Urothelium cell line (cell line): ENCODE data around the gene RAF1.
"Not testable (repeated sequence)": the region's sequence is repeated elsewhere in the genome, so short reads cannot be mapped to it uniquely, and the experiment has no call there.

Experiments used
- DNase-seq: peaks from one replicate; pipeline ENCODE4 v3.0.0; 2011; ENCODE audit warnings: low spot score, mixed read lengths
- FAIRE-seq: peaks from 2 replicates; lab custom pipeline; 2011; peaks lifted over from hg19 to GRCh38; lab: Jason Lieb, UNC

Gene RAF1

DNA sequence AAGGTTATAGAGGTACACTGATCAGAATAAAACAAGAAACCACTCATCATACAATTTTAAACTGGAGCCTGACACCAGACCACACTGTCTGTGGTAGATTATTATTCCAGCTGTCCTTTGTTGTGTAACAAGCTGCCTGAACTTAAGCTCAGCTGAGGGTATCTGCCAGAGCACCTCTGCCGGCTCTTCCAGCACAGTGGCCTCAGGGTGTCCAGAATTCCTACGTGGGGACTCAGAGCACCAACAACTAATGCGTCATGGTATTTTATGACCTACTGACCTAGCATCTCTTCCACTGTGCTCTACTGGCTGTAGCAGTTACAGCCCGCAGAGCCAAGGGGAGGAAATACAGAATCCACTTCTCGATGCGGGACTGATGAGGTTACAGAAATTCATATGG lies 15.6 kb upstream of the RAF1 start:
- DNase-seq (peak; percentile 21), FAIRE-seq (no peak)

DNA sequence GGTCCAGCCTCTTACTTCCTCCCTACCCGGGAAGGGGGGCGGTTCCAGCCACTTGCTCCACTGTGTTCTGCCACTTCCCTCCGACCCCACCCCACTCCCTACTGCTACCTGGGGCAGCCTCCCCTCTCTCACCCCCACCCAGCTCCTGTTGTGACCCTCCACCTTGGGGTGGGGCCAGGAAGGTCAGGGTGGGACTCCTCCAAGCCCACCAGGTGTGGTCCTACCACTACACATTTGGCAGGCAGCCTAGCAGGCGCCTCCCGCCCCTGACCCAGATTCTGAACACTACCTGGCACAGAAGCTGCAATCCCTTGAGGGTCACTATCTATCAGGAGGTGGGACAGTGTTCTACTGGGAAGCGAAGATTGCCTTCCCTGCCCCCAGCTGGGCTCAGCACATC lies 13.7 kb upstream of the RAF1 start:
- FAIRE-seq, result no peak
- no peak for DNase-seq

DNA sequence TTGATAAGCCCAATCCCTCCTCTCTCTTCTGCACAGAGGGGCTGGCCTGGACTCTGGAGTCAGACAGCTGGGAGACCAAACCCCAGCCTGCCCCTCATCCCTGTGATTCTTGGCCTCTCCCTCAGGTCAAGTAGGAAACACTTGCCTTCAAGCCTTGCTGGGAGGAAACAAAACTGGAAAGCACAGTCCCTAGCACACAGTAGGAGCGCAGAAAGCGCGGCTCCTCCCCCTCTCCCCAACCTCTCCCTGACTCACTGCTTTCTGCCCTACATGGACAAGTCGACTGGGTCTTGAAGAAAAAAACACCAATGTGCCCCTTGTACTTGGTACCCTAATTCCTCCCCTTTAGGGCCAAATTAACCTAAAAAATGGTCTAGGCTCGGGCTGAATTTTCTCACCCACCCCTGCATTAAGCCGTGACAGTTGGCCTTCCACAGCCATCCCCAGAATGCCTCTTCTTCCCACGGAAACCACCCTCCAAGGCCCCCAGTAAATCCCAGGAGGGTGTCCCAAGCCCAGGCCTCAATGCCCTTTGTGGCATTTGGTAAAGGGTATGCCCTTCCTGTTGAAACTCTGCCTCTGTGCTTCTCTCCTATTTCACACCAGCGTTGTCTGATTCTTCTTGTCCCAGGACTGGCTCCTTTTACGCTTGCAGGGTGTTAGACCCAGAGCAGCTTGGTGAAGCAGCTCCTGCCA lies 11.3 kb upstream of the RAF1 start:
- DNase-seq (no peak), FAIRE-seq (no peak)

DNA sequence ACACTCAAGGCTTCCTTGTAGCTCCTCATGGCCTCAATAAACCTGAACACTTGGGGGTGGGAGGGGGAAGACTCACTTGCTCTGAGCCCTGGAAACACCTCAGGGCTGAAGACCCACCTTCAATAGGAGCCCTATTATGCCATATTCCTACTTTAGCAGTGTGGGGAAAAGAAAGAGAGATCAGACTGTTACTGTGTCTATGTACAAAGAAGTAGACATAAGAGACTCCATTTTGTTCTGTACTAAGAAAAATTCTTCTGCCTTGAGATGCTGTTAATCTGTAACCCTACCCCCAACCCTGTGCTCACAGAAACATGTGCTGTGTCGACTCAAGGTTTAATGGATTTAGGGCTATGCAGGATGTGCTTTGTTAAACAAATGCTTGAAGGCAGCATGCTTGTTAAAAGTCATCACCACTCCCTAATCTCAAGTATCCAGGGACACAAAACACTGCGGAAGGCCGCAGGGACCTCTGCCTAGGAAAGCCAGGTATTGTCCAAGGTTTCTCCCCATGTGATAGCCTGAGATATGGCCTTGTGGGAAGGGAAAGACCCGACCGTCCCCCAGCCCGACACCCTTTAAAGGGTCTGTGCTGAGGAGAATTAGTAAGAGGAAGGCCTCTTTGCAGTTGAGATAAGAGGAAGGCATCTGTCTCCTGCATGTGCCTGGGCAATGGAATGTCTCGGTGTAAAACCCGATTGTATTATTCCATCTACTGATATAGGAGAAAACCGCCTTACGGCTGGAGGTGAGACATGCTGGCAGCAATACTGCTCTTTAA lies 10.2 kb upstream of the RAF1 start:
- FAIRE-seq, DNase-seq: not testable (repeated sequence)

GRCh38 chr3:12671120-12671450 lies 7.2 kb upstream of the RAF1 start:
- no peak for DNase-seq
- FAIRE-seq, result no peak

- FAIRE-seq, result no peak
- DNase-seq, result no peak
Measured at GRCh38 chr3:12670365-12671119, 6.6 kb upstream of the RAF1 start.

GRCh38 chr3:12663401-12663935 lies 449 bp downstream of the RAF1 start:
- DNase-seq (no peak), FAIRE-seq (no peak)

DNA sequence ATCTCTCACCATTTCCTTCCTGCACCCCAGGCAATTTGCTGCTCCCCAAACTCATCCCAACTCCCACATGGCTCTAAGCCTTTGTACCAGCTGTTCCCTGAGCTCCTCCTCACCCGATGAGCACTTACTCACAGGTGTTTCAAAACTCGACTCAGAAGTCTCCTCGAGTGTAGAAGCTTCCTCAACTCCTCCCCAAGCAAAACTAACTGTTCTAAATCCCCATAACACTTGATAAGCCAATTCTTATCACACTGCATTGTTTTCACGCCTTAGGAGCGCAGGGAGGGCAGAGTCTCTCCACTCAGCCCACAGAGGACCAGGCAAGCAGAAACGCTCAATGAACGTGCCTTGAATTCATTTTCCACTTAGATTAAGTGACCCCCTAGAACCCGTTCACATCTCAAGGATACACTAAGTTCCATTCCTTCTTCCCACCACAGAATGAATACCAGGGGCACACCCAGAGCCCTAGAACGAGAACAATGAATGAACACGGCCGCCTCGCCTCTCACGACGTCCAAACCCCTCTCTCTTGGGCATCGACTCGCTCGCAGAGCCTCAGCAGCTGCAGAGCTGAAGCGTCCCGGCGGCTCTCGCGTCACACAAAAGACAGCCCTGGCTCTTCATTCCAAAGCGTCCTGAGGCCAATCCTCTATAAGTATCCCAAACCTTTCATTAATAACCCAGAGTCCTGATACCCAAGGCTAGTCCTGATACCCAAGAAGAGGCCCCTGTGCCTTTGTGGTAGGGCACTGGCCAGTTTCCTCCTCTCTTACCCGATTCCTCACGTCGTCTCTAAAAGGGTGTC lies 1.1 kb downstream of the RAF1 start:
- FAIRE-seq, result no peak
- DNase-seq, result peak; percentile 25

DNA sequence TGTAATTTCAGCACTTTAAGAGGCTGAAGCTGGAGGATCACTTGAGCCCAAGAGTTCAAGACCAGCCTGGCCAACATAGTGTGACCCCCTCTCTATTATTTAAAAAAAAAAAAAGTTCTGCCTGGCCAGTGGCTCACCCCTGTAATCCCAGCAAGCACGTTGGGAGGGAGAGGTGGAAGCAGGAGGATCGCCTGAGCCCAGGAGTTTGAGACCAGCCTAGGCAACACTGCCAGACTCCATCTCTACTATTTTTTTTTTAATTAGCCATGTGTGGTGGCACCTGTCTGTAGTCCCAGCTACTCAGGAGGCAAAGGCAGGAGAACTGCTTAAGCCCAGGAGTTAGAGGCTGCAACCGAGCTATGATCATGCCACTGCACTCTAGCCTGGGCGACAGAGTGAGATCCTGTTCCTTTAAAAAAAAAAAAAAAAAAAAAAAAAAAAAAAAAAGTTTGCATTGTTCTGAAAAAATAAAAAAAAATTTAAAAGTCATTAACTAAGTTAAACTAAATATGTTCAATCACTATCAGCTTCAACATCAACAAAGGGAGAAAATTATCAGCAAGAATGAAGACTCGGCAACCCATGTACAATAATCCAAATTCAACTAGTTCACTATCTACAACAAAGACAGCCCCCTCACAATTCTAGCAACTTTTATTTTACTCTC lies 1.9 kb downstream of the RAF1 start:
- FAIRE-seq, result no peak
- DNase-seq, result no peak

- not testable (repeated sequence) for DNase-seq, FAIRE-seq
Measured at GRCh38 chr3:12661375-12661774, 2.5 kb downstream of the RAF1 start.

GRCh38 chr3:12660196-12660595 lies 3.7 kb downstream of the RAF1 start:
- no peak for FAIRE-seq
- DNase-seq, result no peak

DNA sequence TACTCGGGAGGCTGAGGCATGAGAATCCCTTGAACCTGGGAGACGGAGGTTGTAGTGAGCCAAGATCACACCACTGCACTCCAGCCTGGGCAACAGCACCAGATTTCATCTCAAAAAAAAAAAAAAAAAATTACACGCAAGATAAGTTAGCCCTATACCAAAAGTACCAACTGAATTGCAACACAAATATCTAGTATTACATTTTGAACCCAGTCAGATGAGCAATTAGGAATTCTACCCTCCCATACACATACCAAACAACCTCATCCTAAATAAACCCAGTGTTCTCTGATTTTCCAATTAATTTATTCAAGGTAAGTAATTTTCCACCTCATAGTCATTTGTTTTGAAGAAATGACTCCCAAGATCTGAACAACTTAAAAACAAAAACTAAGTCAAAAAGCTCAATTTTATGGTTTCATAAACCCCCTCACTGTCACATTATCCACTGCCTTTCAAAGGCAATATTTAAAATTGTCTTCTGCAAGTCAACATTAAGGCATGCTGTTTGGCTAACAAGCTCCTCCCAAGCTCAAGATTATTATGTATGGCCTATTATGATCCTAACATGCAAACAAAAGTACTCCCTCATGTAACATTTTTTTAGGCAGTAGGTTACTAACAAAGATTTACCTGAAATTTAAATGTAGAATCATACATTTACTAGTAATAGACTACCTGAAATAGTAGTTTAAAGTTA lies 4.5 kb downstream of the RAF1 start:
- FAIRE-seq (no peak), DNase-seq (no peak)

- DNase-seq, result no peak
- no peak for FAIRE-seq
Measured at GRCh38 chr3:12658593-12659058, 5.3 kb downstream of the RAF1 start.

GRCh38 chr3:12656850-12657249 lies 7.1 kb downstream of the RAF1 start:
- no peak for FAIRE-seq

GRCh38 chr3:12656193-12656592 lies 7.7 kb downstream of the RAF1 start:
- no peak for DNase-seq
- no peak for FAIRE-seq

More at GRCh38 chr3:12656850-12657249, 7.1 kb downstream of the RAF1 start:
- no peak for DNase-seq

DNA sequence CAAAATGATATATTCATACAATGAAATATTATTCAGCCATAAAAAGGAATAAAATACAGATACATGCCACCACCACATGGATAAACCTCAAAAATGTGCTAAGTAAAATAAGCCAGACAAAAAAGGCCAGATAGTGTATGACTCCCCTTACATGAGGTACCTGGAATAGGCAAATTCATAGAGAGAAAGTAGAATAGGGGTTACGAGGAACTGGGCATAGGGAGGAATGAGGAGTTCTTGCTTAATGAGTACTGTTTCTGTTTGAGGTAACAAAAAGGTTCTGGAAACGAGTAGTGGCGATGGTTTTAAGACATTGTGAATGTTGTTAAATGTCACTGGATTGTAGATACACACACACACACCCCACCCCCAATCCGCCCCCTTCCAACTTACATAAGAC lies 8.2 kb downstream of the RAF1 start:
- no peak for DNase-seq
- FAIRE-seq, result no peak

- DNase-seq, result no peak
- FAIRE-seq, result no peak
Measured at GRCh38 chr3:12653747-12654146, 10.2 kb downstream of the RAF1 start.

GRCh38 chr3:12648384-12648959 lies 15.4 kb downstream of the RAF1 start:
- no peak for FAIRE-seq

GRCh38 chr3:12644331-12644937 lies 19.5 kb downstream of the RAF1 start:
- FAIRE-seq (no peak), DNase-seq (no peak)

More at GRCh38 chr3:12648384-12648959, 15.4 kb downstream of the RAF1 start:
- DNase-seq, result no peak
